GM21423 (cell line): ENCODE results near the gene NAT16.

Source experiments
- ATAC-seq: cut with Tn5 transposase; IDR thresholded peaks from one replicate; pipeline ENCODE4 v1.9.1; 2021; ENCODE audit warnings: mild to moderate bottlenecking, moderate library complexity; ENCODE audit not compliant: unreplicated experiment

The NAT16 gene

GRCh38 chr7:101180130-101180755 lies at the start of gene NAT16:
NAT16 (minus strand) TSS chr7:101180293; CDS start chr7:101174807, 5,486 bp downstream.
- no peak for ATAC-seq

- ATAC-seq = no peak
Observed at GRCh38 chr7:101226721-101227120, 46.6 kb upstream of the NAT16 start.

GRCh38 chr7:101225650-101226049 lies 45.6 kb upstream of the NAT16 start:
- no peak for ATAC-seq

GRCh38 chr7:101223528-101223927 lies 43.4 kb upstream of the NAT16 start:
- ATAC-seq = no peak

GRCh38 chr7:101222275-101222830 lies 42.3 kb upstream of the NAT16 start:
- no peak for ATAC-seq

GRCh38 chr7:101220295-101220694 lies 40.2 kb upstream of the NAT16 start:
- no peak for ATAC-seq

- ATAC-seq = peak; percentile 10
Observed at GRCh38 chr7:101218236-101219125, 38.4 kb upstream of the NAT16 start.

GRCh38 chr7:101217388-101218235 lies 37.5 kb upstream of the NAT16 start, which contains the start of the genes PLOD3 and ZNHIT1:
PLOD3 (minus strand) TSS chr7:101217581; CDS start chr7:101217274, 307 bp downstream.
ZNHIT1 (plus strand) TSS chr7:101218165; CDS start chr7:101218196, 31 bp downstream.
- peak; percentile 66 for ATAC-seq

GRCh38 chr7:101216860-101217387 lies 36.8 kb upstream of the NAT16 start:
- peak; percentile 19 for ATAC-seq

- no peak for ATAC-seq
Observed at GRCh38 chr7:101216001-101216859, 36.1 kb upstream of the NAT16 start.

- ATAC-seq = no peak
Observed at GRCh38 chr7:101212014-101212413, 31.9 kb upstream of the NAT16 start.

- no peak for ATAC-seq
Observed at GRCh38 chr7:101211501-101211900, 31.4 kb upstream of the NAT16 start.

- no peak for ATAC-seq
Observed at GRCh38 chr7:101210143-101210542, 30.1 kb upstream of the NAT16 start.

GRCh38 chr7:101208794-101209193 lies 28.7 kb upstream of the NAT16 start:
- ATAC-seq = no peak

- no peak for ATAC-seq
Observed at GRCh38 chr7:101207459-101207858, 27.4 kb upstream of the NAT16 start.

- ATAC-seq = no peak
Observed at GRCh38 chr7:101206665-101207042, 26.6 kb upstream of the NAT16 start.

GRCh38 chr7:101205901-101206664 lies 26.0 kb upstream of the NAT16 start:
- no peak for ATAC-seq
